Skeletal muscle satellite cell (primary cell): Measurements from ENCODE around the gene PHIP.
"Not testable (repeated sequence)": the region's sequence is repeated elsewhere in the genome, so short reads cannot be mapped to it uniquely, and the experiment has no call there.

Experiments used
- H3K27me3 ChIP-seq: 2 replicates; pipeline ENCODE4 v1.7.0; 2013; ENCODE audit warnings: low read length; ENCODE audit not compliant: control insufficient read depth, insufficient read depth
- H3K36me3 ChIP-seq: 2 replicates; pipeline ENCODE4 v1.7.0; 2013; ENCODE audit warnings: mild to moderate bottlenecking, control low read depth, low read length; ENCODE audit not compliant: insufficient read depth
- H3K4me1 ChIP-seq: 2 replicates; pipeline ENCODE4 v1.7.0; 2013; ENCODE audit warnings: low read length; ENCODE audit not compliant: control insufficient read depth, insufficient read depth
- H3K4me2 ChIP-seq: 2 replicates; pipeline ENCODE4 v1.7.0; 2013; ENCODE audit warnings: mild to moderate bottlenecking, low read length
- H3K4me3 ChIP-seq: 2 replicates; pipeline ENCODE4 v1.7.0; 2013; ENCODE audit warnings: low read length
- H3K9ac ChIP-seq: 2 replicates; pipeline ENCODE4 v1.7.0; 2013; ENCODE audit warnings: mild to moderate bottlenecking, low read depth, low read length, moderate library complexity
- H3K9me3 ChIP-seq: replicated peaks from 2 replicates; pipeline ENCODE4 v1.7.0; 2013; ENCODE audit warnings: mild to moderate bottlenecking, control low read depth, low read length

The PHIP gene

GRCh38 chr6:78917788-78918187, 160.3 kb downstream of the PHIP start:
- no peaks in the 10 kb centered on the region for H3K27me3 ChIP-seq
- no peaks in the 10 kb centered on the region for H3K4me1 ChIP-seq
- H3K4me3 ChIP-seq = no peak overlapping the region

GRCh38 chr6:78916411-78916810, 161.6 kb downstream of the PHIP start:
- Histone ChIP-seq H3K9me3 (peaks cover 3% of the 10 kb centered on the region), H3K9ac (no peak overlapping the region), H3K4me3 (no peak overlapping the region), H3K4me2 (no peak overlapping the region), H3K4me1 (no peaks in the 10 kb centered on the region), H3K36me3 (no peaks in the 10 kb centered on the region), H3K27me3 (no peaks in the 10 kb centered on the region)

More at GRCh38 chr6:78917788-78918187, 160.3 kb downstream of the PHIP start:
- Histone ChIP-seq H3K9me3 (peaks cover 3% of the 10 kb centered on the region), H3K36me3 (no peaks in the 10 kb centered on the region), H3K4me2 (no peak overlapping the region), H3K9ac (no peak overlapping the region)

- peaks cover 22% of the 10 kb centered on the region for H3K4me1 ChIP-seq
- H3K4me2 ChIP-seq = peak overlapping the region; percentile 90
- no peaks in the 10 kb centered on the region for H3K27me3 ChIP-seq
- no peaks in the 10 kb centered on the region for H3K36me3 ChIP-seq
- H3K4me3 ChIP-seq = peak overlapping the region; percentile 72
- no peaks in the 10 kb centered on the region for H3K9me3 ChIP-seq
- H3K9ac ChIP-seq = no peak overlapping the region
Measured at GRCh38 chr6:78911218-78911940, 166.7 kb downstream of the PHIP start.

- Histone ChIP-seq H3K4me3 (peak overlapping the region; percentile 72), H3K9ac (peak overlapping the region; percentile 52), H3K4me2 (peak overlapping the region; percentile 90), H3K9me3 (no peaks in the 10 kb centered on the region), H3K27me3 (no peaks in the 10 kb centered on the region), H3K4me1 (peaks cover 22% of the 10 kb centered on the region), H3K36me3 (no peaks in the 10 kb centered on the region)
Measured at GRCh38 chr6:78910591-78911171, 167.4 kb downstream of the PHIP start.

GRCh38 chr6:78910010-78910409, 168.0 kb downstream of the PHIP start:
- peaks cover 22% of the 10 kb centered on the region for H3K4me1 ChIP-seq
- no peaks in the 10 kb centered on the region for H3K27me3 ChIP-seq
- peak overlapping the region; percentile 52 for H3K9ac ChIP-seq
- peak overlapping the region; percentile 72 for H3K4me3 ChIP-seq
- H3K9me3 ChIP-seq = no peaks in the 10 kb centered on the region
- peak overlapping the region; percentile 90 for H3K4me2 ChIP-seq
- no peaks in the 10 kb centered on the region for H3K36me3 ChIP-seq

GRCh38 chr6:78909391-78909790, 168.7 kb downstream of the PHIP start:
- H3K36me3 ChIP-seq = no peaks in the 10 kb centered on the region
- H3K27me3 ChIP-seq = no peaks in the 10 kb centered on the region
- H3K9ac ChIP-seq = no peak overlapping the region
- peaks cover 22% of the 10 kb centered on the region for H3K4me1 ChIP-seq
- no peaks in the 10 kb centered on the region for H3K9me3 ChIP-seq
- no peak overlapping the region for H3K4me2 ChIP-seq
- no peak overlapping the region for H3K4me3 ChIP-seq

- H3K27me3 ChIP-seq = no peaks in the 10 kb centered on the region
- H3K9me3 ChIP-seq = no peaks in the 10 kb centered on the region
- peaks cover 22% of the 10 kb centered on the region for H3K4me1 ChIP-seq
- no peak overlapping the region for H3K4me3 ChIP-seq
- no peak overlapping the region for H3K9ac ChIP-seq
- no peak overlapping the region for H3K4me2 ChIP-seq
- H3K36me3 ChIP-seq = no peaks in the 10 kb centered on the region
Measured at GRCh38 chr6:78908621-78909020, 169.4 kb downstream of the PHIP start.

GRCh38 chr6:78896227-78896626, 181.8 kb downstream of the PHIP start:
- no peaks in the 10 kb centered on the region for H3K9me3 ChIP-seq
- H3K27me3 ChIP-seq = no peaks in the 10 kb centered on the region
- H3K4me1 ChIP-seq = no peaks in the 10 kb centered on the region
- no peaks in the 10 kb centered on the region for H3K36me3 ChIP-seq
- no peak overlapping the region for H3K4me2 ChIP-seq
- no peak overlapping the region for H3K9ac ChIP-seq
- no peak overlapping the region for H3K4me3 ChIP-seq

GRCh38 chr6:78889901-78890300, 188.2 kb downstream of the PHIP start:
- H3K4me1 ChIP-seq, H3K36me3 ChIP-seq, H3K4me3 ChIP-seq, H3K9me3 ChIP-seq, H3K4me2 ChIP-seq, H3K9ac ChIP-seq, H3K27me3 ChIP-seq: not testable (repeated sequence)
